DMS 273 treated with DMSO at 0.1 percent for 48 hours (cell line): Measurements from ENCODE around the gene ICE1.
"Not testable (repeated sequence)": the region's sequence is repeated elsewhere in the genome, so short reads cannot be mapped to it uniquely, and the experiment has no call there.

Experiments
- DNase-seq: peaks from one replicate; lab custom pipeline; 2025; lab: John Stamatoyannopoulos, UW

Gene ICE1

DNA sequence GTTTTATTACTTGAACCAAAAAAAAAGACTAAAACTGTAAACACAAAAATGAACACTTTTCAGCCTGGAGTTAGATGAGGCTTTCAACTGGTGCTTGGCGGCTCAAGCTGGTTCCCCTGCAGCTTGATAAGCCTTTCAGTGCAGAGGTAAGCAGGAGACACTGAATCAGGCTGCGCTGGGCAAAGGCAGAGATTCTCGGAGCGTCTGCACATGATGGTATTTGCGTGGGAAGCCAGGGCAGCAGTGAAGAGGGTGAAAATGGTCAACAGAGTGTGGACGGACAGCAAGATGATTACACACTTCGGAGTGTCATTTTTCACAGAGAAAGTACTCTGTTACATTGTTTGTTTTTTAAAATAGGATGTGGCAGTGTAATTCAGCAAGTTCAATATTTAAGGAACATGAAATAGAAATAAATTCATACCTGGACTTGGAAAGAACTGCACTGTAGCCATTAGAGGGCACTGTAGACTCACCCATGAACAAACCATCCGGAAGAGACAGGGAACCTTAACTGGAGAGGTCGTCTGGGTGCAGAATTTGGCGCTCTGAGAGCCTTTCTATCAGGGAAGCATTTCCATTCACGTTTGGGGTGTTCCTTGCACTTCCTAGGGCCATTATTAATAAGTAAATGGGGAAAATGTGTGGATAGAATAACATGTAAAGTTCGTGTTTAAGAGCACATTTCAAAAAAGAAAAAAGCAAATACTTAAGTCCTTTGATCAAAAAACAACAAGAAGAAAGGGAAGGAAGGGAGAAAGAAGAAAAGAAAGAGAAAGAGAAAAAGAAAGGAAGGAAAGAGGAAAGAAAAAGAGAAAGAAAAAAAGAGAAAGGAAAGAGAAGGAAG is 69.8 kb downstream of the ICE1 start:
- DNase-seq, result peak; percentile 45

GRCh38 chr5:5492934-5493271 is 70.4 kb downstream of the ICE1 start:
- not testable (repeated sequence) for DNase-seq

GRCh38 chr5:5494489-5495402 is 72.3 kb downstream of the ICE1 start:
- no peak for DNase-seq

DNA sequence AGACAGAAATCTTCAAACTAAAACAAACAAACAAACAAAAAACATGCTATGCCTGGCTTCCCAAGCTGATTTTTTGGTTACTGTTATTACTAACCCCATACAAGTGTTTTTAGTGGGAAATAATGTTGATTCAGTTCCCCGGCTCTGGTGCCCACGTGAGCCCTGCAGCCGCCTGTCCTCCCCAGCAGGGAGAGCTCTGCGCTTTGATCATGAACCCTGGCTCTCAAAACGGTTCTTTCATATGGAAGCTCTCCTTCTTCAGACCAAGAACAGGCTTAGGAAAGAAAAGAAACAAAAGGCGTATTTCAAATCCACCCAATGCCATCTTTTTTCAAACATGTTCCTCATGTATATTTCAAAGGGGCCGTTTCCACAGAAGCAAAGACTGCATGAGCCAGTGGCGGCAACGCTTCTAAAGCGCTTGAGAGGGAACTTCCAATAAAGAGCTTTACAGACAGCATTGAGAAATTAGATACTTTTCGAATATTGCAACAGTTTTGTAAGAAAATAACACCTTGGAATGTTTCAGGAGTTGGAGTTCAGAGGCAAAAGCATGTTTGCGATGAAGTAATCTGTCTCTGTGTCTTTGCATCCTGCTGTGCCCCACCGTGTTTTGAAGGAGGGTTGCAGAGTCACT is 74.8 kb downstream of the ICE1 start:
- peak; percentile 14 for DNase-seq

GRCh38 chr5:5499442-5499841 is 77.0 kb downstream of the ICE1 start:
- DNase-seq, result no peak

- DNase-seq, result no peak
These were observed 81.8 kb downstream of the ICE1 start for GRCh38 chr5:5504325-5504724.

- DNase-seq, result no peak
These were observed 83.3 kb downstream of the ICE1 start for GRCh38 chr5:5505815-5506214.

DNA sequence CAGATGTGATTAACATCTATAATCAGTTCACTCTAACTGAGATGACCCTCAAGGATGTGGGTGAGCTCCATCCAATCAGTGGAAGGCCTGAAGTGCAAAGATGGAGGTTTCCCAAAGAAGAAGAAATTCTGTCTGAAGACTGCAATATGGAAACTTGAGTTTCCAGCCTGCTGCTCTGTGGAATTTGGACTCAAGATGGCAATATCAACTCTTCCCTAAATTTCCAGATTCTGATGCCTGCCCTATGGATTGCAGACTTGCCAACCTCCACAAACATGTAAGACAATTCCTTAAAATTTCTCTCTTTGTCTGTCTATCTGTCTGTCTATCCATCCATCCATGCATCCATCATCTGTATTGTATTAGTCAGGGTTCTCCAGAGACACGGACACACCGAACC is 85.9 kb downstream of the ICE1 start:
- no peak for DNase-seq

DNA sequence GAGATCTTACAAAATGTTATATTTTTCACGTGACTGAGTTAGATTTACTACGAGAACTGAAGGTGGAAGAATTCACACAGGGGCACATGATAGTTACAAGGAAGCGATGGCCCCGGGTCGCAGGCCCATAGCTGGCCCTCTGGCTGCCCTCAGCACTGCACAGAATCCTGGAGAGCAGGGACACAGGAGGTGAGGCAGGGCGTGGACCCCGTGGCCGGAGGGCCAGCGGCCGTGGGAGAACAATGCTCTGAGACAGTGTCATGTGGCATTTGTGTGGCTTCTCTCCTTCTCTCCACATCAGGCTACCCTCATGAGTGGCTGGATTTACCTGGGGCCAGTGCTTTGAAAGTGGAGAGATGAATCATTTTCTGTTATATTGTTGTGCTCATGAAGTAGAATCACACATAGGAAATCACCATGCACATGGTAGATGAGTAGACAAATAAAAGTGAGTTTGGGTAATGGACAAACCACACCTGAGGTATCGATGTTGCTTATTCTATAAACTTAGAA is 89.5 kb downstream of the ICE1 start:
- DNase-seq, result no peak

DNA sequence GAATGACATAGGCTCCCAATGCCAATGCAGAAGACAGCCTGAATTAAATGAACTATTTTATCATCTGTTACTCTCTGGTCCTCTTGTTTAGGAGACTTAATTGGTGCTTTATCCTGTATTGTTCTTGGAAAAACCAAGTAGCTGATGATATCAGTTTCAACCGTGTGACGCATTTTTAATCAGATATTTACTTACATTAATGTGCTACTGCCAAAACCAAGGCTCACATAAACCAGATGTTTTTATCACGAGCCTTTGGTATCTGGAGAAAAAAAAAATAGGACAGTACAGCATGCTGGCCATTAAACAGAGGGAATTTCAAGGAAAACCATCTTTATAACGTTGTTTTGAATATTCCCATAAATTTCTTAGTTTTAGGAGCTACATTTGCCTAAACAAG is 90.1 kb downstream of the ICE1 start:
- no peak for DNase-seq

GRCh38 chr5:5520622-5521021 is 98.1 kb downstream of the ICE1 start:
- not testable (repeated sequence) for DNase-seq

DNA sequence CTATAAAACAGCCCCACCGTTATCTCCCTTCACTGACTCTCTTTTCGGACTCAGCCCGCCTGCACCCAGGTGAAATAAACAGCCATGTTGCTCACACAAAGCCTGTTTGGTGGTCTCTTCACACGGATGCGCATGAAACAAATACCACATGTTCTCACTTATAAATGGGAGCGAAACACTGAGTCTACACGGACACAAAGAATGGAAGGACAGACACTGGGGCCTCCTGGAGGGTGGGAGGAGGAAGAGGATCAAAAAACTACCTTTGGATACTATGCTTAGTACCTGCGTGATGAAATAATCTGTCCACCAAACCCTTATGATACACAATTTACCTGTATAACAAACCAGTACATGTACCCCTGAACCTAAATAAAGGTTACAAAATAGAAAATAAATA is 98.6 kb downstream of the ICE1 start:
- DNase-seq, result no peak

DNA sequence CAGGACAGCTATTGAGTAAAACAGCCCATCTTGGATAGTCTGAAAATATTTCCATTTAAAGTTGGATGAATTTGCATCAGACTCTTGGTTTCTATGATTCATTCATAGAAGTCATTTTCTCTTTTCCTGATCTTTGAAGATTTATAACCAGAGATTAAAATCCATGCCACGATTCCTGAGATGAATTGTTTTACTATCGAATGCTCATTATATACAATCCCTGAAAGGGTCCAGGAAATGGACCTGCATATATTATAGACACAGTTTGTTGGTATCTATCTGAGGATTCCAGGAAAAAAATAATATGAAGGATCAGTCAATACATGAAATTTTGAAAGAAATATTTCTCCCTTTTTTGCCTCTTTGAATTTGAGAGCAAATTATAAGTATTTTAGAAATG is 99.0 kb downstream of the ICE1 start:
- no peak for DNase-seq

- no peak for DNase-seq
These were observed 99.9 kb downstream of the ICE1 start for GRCh38 chr5:5522336-5522735.

- DNase-seq, result no peak
These were observed 100.6 kb downstream of the ICE1 start for GRCh38 chr5:5523066-5523505.

DNA sequence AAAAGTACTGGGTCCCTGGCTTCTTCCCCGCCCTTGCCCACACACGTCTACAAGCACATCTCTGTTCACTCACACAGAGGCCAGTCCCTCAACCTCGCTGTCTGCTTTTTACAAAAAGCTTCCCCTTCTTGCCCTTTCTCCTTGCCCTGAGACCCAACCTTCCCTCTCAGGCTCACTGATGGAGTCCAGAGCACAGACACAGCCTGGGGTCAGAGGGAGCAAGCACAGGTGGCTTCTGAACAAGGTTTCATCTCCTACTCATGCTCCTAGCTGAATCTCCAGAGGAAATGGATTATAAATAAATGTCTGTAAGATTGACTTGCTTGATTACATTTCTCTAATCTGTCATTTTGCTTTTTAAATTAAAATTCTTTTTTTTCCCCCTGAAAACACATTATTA is 101.8 kb downstream of the ICE1 start:
- DNase-seq, result no peak

- DNase-seq, result no peak
These were observed 108.9 kb downstream of the ICE1 start for GRCh38 chr5:5531371-5531770.

DNA sequence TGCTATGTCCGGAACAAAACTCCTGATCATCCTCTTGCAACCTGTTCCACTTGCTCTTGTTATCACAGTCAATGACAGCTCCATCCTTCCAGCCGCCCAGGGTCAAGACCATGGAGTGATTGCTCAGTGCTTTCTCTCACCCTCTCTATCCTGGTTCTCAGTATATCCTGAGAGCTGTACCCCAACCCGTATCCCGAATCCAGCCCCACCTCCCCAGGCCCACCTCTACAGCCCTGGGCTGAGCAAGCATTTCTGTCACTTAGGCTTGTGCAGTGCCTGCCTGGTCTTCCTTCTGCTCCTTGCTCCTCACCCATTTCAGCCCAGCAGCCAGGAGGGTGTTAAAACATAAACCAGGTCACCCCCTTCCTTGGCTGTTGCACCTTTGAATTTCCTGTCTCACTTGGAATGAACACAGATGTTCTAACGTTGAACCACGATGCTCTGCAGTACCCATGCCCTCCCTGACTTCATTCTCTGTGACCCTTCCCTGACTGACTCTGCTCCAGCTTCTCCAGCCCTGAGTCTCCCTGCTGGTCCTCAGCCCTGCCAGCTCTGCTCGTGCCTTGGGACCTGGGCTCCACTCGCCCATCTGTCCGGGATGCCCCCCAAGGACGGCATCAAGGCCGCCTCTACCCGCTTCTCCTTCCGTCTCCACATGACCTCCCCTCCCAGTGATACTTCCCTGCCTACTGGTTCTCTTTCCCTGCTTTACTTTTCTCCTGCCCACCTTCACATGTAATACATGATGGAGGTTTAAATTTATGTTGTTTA is 110.0 kb downstream of the ICE1 start:
- no peak for DNase-seq

DNA sequence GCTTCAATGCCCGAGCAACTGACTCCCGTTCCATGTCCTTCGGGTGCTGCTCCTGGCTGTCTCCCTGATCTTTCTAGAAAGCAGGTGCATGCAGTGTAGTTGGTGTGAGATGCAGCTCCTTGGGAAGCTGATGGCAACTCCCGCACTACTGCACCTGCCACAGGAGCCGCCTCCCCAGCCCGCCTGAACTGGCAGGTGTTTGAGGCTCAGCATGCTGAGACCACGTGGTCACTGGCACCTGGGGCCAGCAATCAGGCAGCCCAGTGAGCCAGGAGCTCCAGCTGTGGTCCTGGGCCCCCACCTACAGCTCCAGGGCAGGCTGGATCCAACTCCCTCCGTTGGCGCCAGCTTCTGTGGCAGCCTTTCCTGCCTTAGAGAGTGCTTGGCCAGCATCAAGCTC is 111.5 kb downstream of the ICE1 start:
- no peak for DNase-seq

DNA sequence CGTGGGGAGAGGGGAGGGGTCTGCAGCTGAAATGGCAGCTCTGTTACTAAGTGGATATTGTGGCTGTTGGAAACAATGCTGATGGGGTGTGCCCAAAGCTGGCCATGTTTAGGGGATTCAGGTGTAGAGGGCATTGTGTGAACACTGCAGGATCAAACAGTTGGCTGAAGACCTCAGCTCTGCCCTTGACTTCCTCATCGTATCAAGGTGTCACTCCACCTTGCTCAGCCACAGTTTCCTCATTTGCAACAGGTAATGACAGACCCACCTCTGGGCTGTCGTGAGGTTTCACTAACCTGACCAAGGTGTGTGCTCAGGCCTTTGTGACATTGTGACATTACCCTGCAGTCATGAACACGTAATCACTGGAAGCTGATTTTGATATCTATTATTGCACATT is 111.9 kb downstream of the ICE1 start:
- no peak for DNase-seq

GRCh38 chr5:5536871-5537270 is 114.4 kb downstream of the ICE1 start:
- no peak for DNase-seq

DNA sequence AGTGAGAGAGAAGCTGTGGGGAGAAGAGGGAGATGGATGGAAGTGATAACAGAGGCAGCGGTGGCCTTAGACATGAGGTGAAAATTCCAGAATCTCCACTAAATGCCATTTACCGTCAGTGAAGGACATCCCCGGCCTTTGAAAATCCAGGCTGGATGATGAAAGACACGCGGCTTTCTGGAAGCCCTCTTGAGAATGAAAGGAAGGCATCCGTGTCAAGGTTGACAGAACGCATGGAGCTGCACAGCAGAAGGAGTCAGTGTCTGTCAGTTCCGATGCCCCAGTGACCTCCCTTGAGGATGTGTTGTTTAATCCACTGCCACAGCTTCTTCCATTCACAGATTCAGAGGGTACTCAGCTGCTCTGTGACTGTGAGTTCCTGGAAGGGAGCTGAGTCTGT is 114.9 kb downstream of the ICE1 start:
- no peak for DNase-seq
